Coronary artery (tissue), 2 donors: ENCODE measurements around the gene CIZ1.

Experiments used
- DNase-seq: peaks from one replicate; pipeline ENCODE4 v3.0.0-alpha.2; 2017; ENCODE audit warnings: low spot score
- H3K27ac ChIP-seq, 2 donors: fragments of 200-600 bp; sonication (generic); one replicate each; pipeline ENCODE4 v1.5.1; 2016 to 2019
- H3K4me3 ChIP-seq: fragments of 200-600 bp; sonication (generic); 2 replicates; pipeline ENCODE4 v1.5.1; 2016; ENCODE audit warnings: mild to moderate bottlenecking, moderate library complexity
- CTCF ChIP-seq: fragments of 200-600 bp; sonication (generic); IDR thresholded peaks from one replicate; pipeline ENCODE4 v1.5.1; 2019; ENCODE audit warnings: antibody characterized with exemption

The CIZ1 gene

GRCh38 chr9:128218172-128218517 is 26.8 kb upstream of the CIZ1 start:
- H3K27ac ChIP-seq, result peak overlapping the region in 1 of 2 donors; percentile 41
- TF ChIP-seq CTCF, result no peak
- peak overlapping the region; percentile 69 for H3K4me3 ChIP-seq
- DNase-seq, result no peak

GRCh38 chr9:128216781-128217553 is 25.6 kb upstream of the CIZ1 start:
- DNase-seq, result no peak
- no peak overlapping the region for H3K4me3 ChIP-seq
- H3K27ac ChIP-seq, result peak overlapping the region in 1 of 2 donors; percentile 77
- TF ChIP-seq CTCF, result no peak

GRCh38 chr9:128215491-128216409 is 24.4 kb upstream of the CIZ1 start:
- H3K4me3 ChIP-seq, result no peak overlapping the region
- no peak for TF ChIP-seq CTCF
- H3K27ac ChIP-seq, result peak overlapping the region; percentile 32 to 77
- DNase-seq, result no peak

- TF ChIP-seq CTCF, result no peak
- no peak for DNase-seq
- H3K27ac ChIP-seq, result peak overlapping the region; percentile 32 to 77
Observed at GRCh38 chr9:128214571-128215490, 23.5 kb upstream of the CIZ1 start.

GRCh38 chr9:128213746-128214497 is 22.6 kb upstream of the CIZ1 start:
- no peak for DNase-seq
- no peak overlapping the region for H3K4me3 ChIP-seq
- no peak for TF ChIP-seq CTCF
- peak overlapping the region in 1 of 2 donors; percentile 77 for H3K27ac ChIP-seq

More at GRCh38 chr9:128214571-128215490, 23.5 kb upstream of the CIZ1 start:
- no peak overlapping the region for H3K4me3 ChIP-seq

- Histone ChIP-seq H3K4me3 (no peak overlapping the region), H3K27ac (no peak overlapping the region)
- no peak for TF ChIP-seq CTCF
- DNase-seq, result no peak
Observed at GRCh38 chr9:128211981-128212281, 20.6 kb upstream of the CIZ1 start.
